Placental epithelial cell (primary cell): ENCODE measurements around the gene SLC6A17. TPM values are rescaled to one million over a fixed set of nuclear protein-coding genes. Genes with fewer than 3 reads are reported as not detected.

Source experiments
- total RNA-seq: library from RNA; depleted of rRNA; stranded (reverse); fragments of >200 nt; gene quantifications from 2 replicates; pipeline ENCODE4 v1.2.3, GENCODE V29; 2012

Gene SLC6A17
- under 0.01 TPM in 1 of 2 replicates, not detected in the other for total RNA-seq

GRCh38 chr1:110150330-110151174 lies at the start of gene SLC6A17:
Gene SLC6A17, plus strand, starts transcription at chr1:110150494. Its CDS starts 16,436 bp downstream, at chr1:110166930.

GRCh38 chr1:110112143-110112542 lies 38.2 kb upstream of the SLC6A17 start, which contains the start of gene UBL4B:
Gene UBL4B, plus strand, starts transcription at chr1:110112443. Its CDS starts 92 bp downstream, at chr1:110112535.

GRCh38 chr1:110209715-110210603 lies 59.7 kb downstream of the SLC6A17 start, which contains the start of gene KCNC4:
Gene KCNC4, plus strand, starts transcription at chr1:110210314. Its CDS starts 1,186 bp downstream, at chr1:110211500.

Other genes starting within 250 kb of the SLC6A17 start
- gene CSF1, start 239.6 kb upstream of the SLC6A17 start, total RNA-seq: 4.3 and 5.5 TPM in 2 replicates
- gene AHCYL1, start 165.7 kb upstream of the SLC6A17 start, total RNA-seq: 37.6 and 45.9 TPM in 2 replicates
- 48.9 and 51.4 TPM in 2 replicates for gene STRIP1, start 115.9 kb upstream of the SLC6A17 start, total RNA-seq
- not detected in 2 replicates for gene ALX3, start 79.8 kb upstream of the SLC6A17 start, total RNA-seq
- not detected in 2 replicates for gene UBL4B, start 38.1 kb upstream of the SLC6A17 start, total RNA-seq
- gene KCNC4, start 59.8 kb downstream of the SLC6A17 start, total RNA-seq: 0.39 and 1.1 TPM in 2 replicates
- gene RBM15, start 188.9 kb downstream of the SLC6A17 start, total RNA-seq: 42.0 and 42.3 TPM in 2 replicates
- 60.8 and 113 TPM in 2 replicates for gene SLC16A4, start 240.5 kb downstream of the SLC6A17 start, total RNA-seq